A549 (cell line): ENCODE data around the gene ZNF132. TPM values are rescaled to one million over a fixed set of nuclear protein-coding genes. Genes with fewer than 3 reads are reported as not detected.

Experiments
- ATAC-seq, 2 experiments: fragments of 200-7000 bp in 1 of 2; fragments of >200 bp in 1 of 2; cut with Nextera tagmentation in 1 of 2; cut with Tn5 transposase in 1 of 2; 3 replicates each; pipeline versions ENCODE4 v1.8.0 to v1.9.1; 2018 to 2020; ENCODE audit warnings: mild to moderate bottlenecking in 1 of 2, moderate library complexity in 1 of 2
- CTCF ChIA-PET: fragments of 300-600 bp; sonication (Branson Sonifier 250); formaldehyde crosslinking; extraction: SDS; loops from one replicate; lab custom pipeline; 2021; ENCODE audit warnings: antibody characterized with exemption, inconsistent platforms; lab: Yijun Ruan, JAX
- POLR2A ChIA-PET: fragments of 350-600 bp; formaldehyde crosslinking; extraction: SDS; loops from one replicate; lab custom pipeline; 2021; ENCODE audit warnings: antibody characterized with exemption, inconsistent platforms; lab: Yijun Ruan, JAX
- DNase-seq, 2 experiments: peaks; one replicate each; pipeline versions ENCODE4 v3.0.0 to v3.0.0-alpha.2; 2011 to 2016; ENCODE audit warnings: low read depth in 1 of 2, low spot score in 1 of 2
- FAIRE-seq: peaks from 2 replicates; lab custom pipeline; 2011; peaks lifted over from hg19 to GRCh38; lab: Jason Lieb, UNC
- H3K27ac ChIP-seq, 2 experiments: fragments of >200 bp; sonication (Bioruptor Twin); formaldehyde crosslinking; 3 replicates each; pipeline ENCODE4 v1.5.1; 2016 to 2017
- H3K4me1 ChIP-seq: fragments of >200 bp; sonication (Bioruptor Twin); formaldehyde crosslinking; 3 replicates; pipeline ENCODE4 v1.6.1; 2016
- H3K4me2 ChIP-seq: fragments of >200 bp; sonication (Bioruptor Twin); formaldehyde crosslinking; 3 replicates; pipeline ENCODE4 v1.6.1; 2016
- H3K4me3 ChIP-seq: fragments of >200 bp; sonication (Bioruptor Twin); formaldehyde crosslinking; 3 replicates; pipeline ENCODE4 v1.5.1; 2016
- H3K9me3 ChIP-seq: fragments of >200 bp; sonication (Bioruptor Twin); formaldehyde crosslinking; 3 replicates; pipeline ENCODE4 v1.6.1; 2016
- ATOH8 ChIP-seq: fragments of 250-450 bp; sonication (Bioruptor Pico); IDR thresholded peaks from 2 replicates; pipeline ENCODE4 v1.5.0; 2020; ENCODE audit warnings: low read depth, mild to moderate bottlenecking, moderate library complexity
- BCL3 ChIP-seq: fragments of >200 bp; sonication (Bioruptor Twin); formaldehyde crosslinking; IDR thresholded peaks from 3 replicates; pipeline ENCODE4 v1.6.1; 2016
- BHLHE40 ChIP-seq: IDR thresholded peaks from 2 replicates; pipeline ENCODE4 v1.6.1; 2012; ENCODE audit warnings: low read depth, low read length, inconsistent platforms
- EHF ChIP-seq: fragments of 250-450 bp; sonication (Bioruptor Pico); IDR thresholded peaks from 2 replicates; pipeline ENCODE4 v1.5.0; 2020; ENCODE audit warnings: mild to moderate bottlenecking
- EHMT2 ChIP-seq: fragments of 200-600 bp; sonication (generic); IDR thresholded peaks from 2 replicates; pipeline ENCODE4 v1.6.1; 2016; ENCODE audit warnings: antibody characterized with exemption, low read depth, mild to moderate bottlenecking, moderate library complexity
- ESRRA ChIP-seq: fragments of 150-350 bp; IDR thresholded peaks from 2 replicates; pipeline ENCODE4 v1.6.1; 2014; ENCODE audit warnings: mild to moderate bottlenecking, low read length, borderline replicate concordance
- FOSB ChIP-seq: fragments of 250-450 bp; sonication (Bioruptor Pico); IDR thresholded peaks from 2 replicates; pipeline ENCODE4 v1.5.0; 2020; ENCODE audit warnings: mild to moderate bottlenecking, moderate library complexity
- FOSL2 ChIP-seq, 2 experiments: fragments of 450-650 bp in 1 of 2; fragments of >200 bp in 1 of 2; sonication (Bioruptor Twin) in 1 of 2; formaldehyde crosslinking; IDR thresholded peaks; 2 replicates each; pipeline versions ENCODE4 v1.5.0 to v1.6.1; 2016 to 2020; ENCODE audit warnings: mild to moderate bottlenecking in 1 of 2, moderate library complexity in 1 of 2
- FOXS1 ChIP-seq: fragments of 250-450 bp; sonication (Bioruptor Pico); IDR thresholded peaks from 2 replicates; pipeline ENCODE4 v1.5.0; 2020; ENCODE audit warnings: mild to moderate bottlenecking, moderate library complexity
- GATA3 ChIP-seq: IDR thresholded peaks from 2 replicates; pipeline ENCODE4 v1.6.1; 2012; ENCODE audit warnings: borderline replicate concordance
- HEYL ChIP-seq: fragments of 250-450 bp; sonication (Bioruptor Pico); IDR thresholded peaks from 2 replicates; pipeline ENCODE4 v1.8.0; 2021; ENCODE audit warnings: mild to moderate bottlenecking, moderate library complexity
- HMGXB4 ChIP-seq: fragments of 250-450 bp; sonication (Bioruptor Pico); IDR thresholded peaks from 2 replicates; pipeline ENCODE4 v1.5.0; 2021; ENCODE audit warnings: mild to moderate bottlenecking, moderate library complexity, borderline replicate concordance
- HOXA7 ChIP-seq: fragments of 250-450 bp; sonication (Bioruptor Pico); IDR thresholded peaks from 2 replicates; pipeline ENCODE4 v1.5.0; 2020; ENCODE audit warnings: mild to moderate bottlenecking, moderate library complexity
- HOXB13 ChIP-seq: fragments of 250-450 bp; sonication (Bioruptor Pico); IDR thresholded peaks from 2 replicates; pipeline ENCODE4 v1.5.0; 2020; ENCODE audit warnings: low read depth, mild to moderate bottlenecking, moderate library complexity
- JUN ChIP-seq, 2 experiments: fragments of >200 bp; sonication (Bioruptor Twin); formaldehyde crosslinking; IDR thresholded peaks; 2 replicates in 1 of 2; 3 replicates in 1 of 2; pipeline ENCODE4 v1.6.1; 2016 to 2017
- KDM1A ChIP-seq: fragments of 200-600 bp; sonication (generic); IDR thresholded peaks from 2 replicates; pipeline ENCODE4 v1.6.1; 2016; ENCODE audit warnings: low read depth, mild to moderate bottlenecking
- KDM5A ChIP-seq: fragments of 200-600 bp; sonication (generic); IDR thresholded peaks from 2 replicates; pipeline ENCODE4 v1.6.1; 2016; ENCODE audit warnings: antibody characterized with exemption, mild to moderate bottlenecking
- MYC ChIP-seq: IDR thresholded peaks from 2 replicates; pipeline ENCODE4 v1.6.1; 2012; ENCODE audit warnings: mild to moderate bottlenecking, inconsistent platforms, low read length, improper control_type of control experiment, borderline replicate concordance
- NPAS2 ChIP-seq: fragments of 250-450 bp; sonication (Bioruptor Pico); IDR thresholded peaks from 2 replicates; pipeline ENCODE4 v1.8.0; 2022; ENCODE audit warnings: mild to moderate bottlenecking, moderate library complexity, borderline replicate concordance
- NR3C1 ChIP-seq: fragments of >200 bp; sonication (Bioruptor Twin); formaldehyde crosslinking; IDR thresholded peaks from 3 replicates; pipeline ENCODE4 v1.6.1; 2017
- PHF8 ChIP-seq: fragments of 200-600 bp; sonication (generic); IDR thresholded peaks from 2 replicates; pipeline ENCODE4 v1.6.1; 2016; ENCODE audit warnings: low read depth, mild to moderate bottlenecking, antibody characterized with exemption, moderate library complexity, borderline replicate concordance
- POLR2AphosphoS2 ChIP-seq: conservative IDR thresholded peaks from 2 replicates; pipeline ENCODE4 v1.6.1; 2012; ENCODE audit warnings: low read length, improper control_type of control experiment, inconsistent platforms
- RAD21 ChIP-seq, 2 experiments: fragments of >200 bp in 1 of 2; sonication (Bioruptor Twin) in 1 of 2; formaldehyde crosslinking in 1 of 2; IDR thresholded peaks in 1 of 2; conservative IDR thresholded peaks in 1 of 2; 2 replicates in 1 of 2; 3 replicates in 1 of 2; pipeline ENCODE4 v1.6.1; 2012 to 2018; ENCODE audit warnings: inconsistent platforms in 1 of 2
- RARB ChIP-seq: fragments of 250-450 bp; sonication (Bioruptor Pico); IDR thresholded peaks from 2 replicates; pipeline ENCODE4 v1.8.0; 2021; ENCODE audit warnings: mild to moderate bottlenecking, moderate library complexity
- RCOR1 ChIP-seq: fragments of 150-350 bp; IDR thresholded peaks from 2 replicates; pipeline ENCODE4 v1.6.1; 2014; ENCODE audit warnings: antibody characterized with exemption, low read length, low read depth
- REST ChIP-seq: fragments of 200-600 bp; sonication (generic); IDR thresholded peaks from 2 replicates; pipeline ENCODE4 v1.6.1; 2016; ENCODE audit warnings: antibody characterized with exemption, mild to moderate bottlenecking, moderate library complexity
- RNF2 ChIP-seq: fragments of 200-600 bp; sonication (generic); IDR thresholded peaks from 2 replicates; pipeline ENCODE4 v1.6.1; 2016; ENCODE audit warnings: low read depth, mild to moderate bottlenecking, antibody characterized with exemption, moderate library complexity, borderline replicate concordance
- SREBF2 ChIP-seq: fragments of 450-650 bp; IDR thresholded peaks from 2 replicates; pipeline ENCODE4 v1.6.1; 2014; ENCODE audit warnings: mild to moderate bottlenecking, moderate library complexity
- ZFP36 ChIP-seq: fragments of 450-650 bp; IDR thresholded peaks from 2 replicates; pipeline ENCODE4 v1.6.1; 2014; ENCODE audit warnings: borderline replicate concordance; ENCODE audit not compliant: partially characterized antibody
- ZNF302 ChIP-seq: fragments of 250-450 bp; sonication (Bioruptor Pico); IDR thresholded peaks from 2 replicates; pipeline ENCODE4 v1.9.0; 2021; ENCODE audit warnings: inconsistent platforms, mild to moderate bottlenecking, moderate library complexity
- WGBS: methylation state at CpG from one replicate; pipeline ENCODE4 v1.1.6; 2017; ENCODE audit errors: missing lambda C conversion rate; 5-methylcytosine and 5-hydroxymethylcytosine counted together
- polyA plus RNA-seq, 4 experiments: library from polyadenylated mRNA; depleted of rRNA in 3 of 4; stranded (reverse); fragments of >200 nt; fragmentation: RNase III in 1 of 4; extraction: RNeasy Plus Mini Kit Qiagen cat#74134 plus additional on column Dnase treatment in 1 of 4; gene quantifications; 2 replicates in 3 of 4; 3 replicates in 1 of 4; pipeline ENCODE4 v1.2.3, GENCODE V29; 2011 to 2017

ZNF132 gene
- polyA plus RNA-seq, 2 of the 4 experiments (the other 2 are of a cell fraction) = 0.05 to 0.16 TPM

GRCh38 chr19:58387338-58388174, 52.4 kb downstream of the ZNF132 start:
- CTCF ChIA-PET = interaction anchor here (0.9 to 2.0 kb wide), 3 partner anchors 11 to 132 kb away, joined by 3 to 5 read pairs (median 4); partner anchors contain the start of gene ZBTB45
- FAIRE-seq (peak; percentile 68), DNase-seq (no peak), ATAC-seq (peak in 1 of 2 experiments; percentile 2; a peak in 3 of 6 replicates)
- no peaks in the 10 kb centered on the region for H3K9me3 ChIP-seq
- peak overlapping the region; percentile 99 for H3K27ac ChIP-seq
- peak overlapping the region; percentile 96 for H3K4me2 ChIP-seq
- POLR2A ChIA-PET = interaction anchor here (1.0 to 2.5 kb wide), 3 partner anchors 21 to 62 kb away, joined by 3 to 10 read pairs (median 7); partner anchors contain the start of genes ZNF497 and ZNF584
- H3K4me3 ChIP-seq = peak overlapping the region; percentile 81
- peaks cover 38% of the 10 kb centered on the region for H3K4me1 ChIP-seq
- 3% methylated on average over 39 of the region's 39 CpGs for WGBS
- TF ChIP-seq JUN (IDR thresholded peaks at IDR 0.05) (no peak; a peak in 1 of 5 replicates), NPAS2 (CRISPR knock-in tag) (no peak), RARB (no peak), RAD21 (conservative IDR thresholded peaks at IDR 0.05 in 1 of 2, IDR thresholded peaks at IDR 0.05 in 1 of 2) (no peak), GATA3 (no peak), EHF (CRISPR knock-in tag) (no peak; the same call in 1 of the 2 replicates), HOXA7 (peak; percentile 83; the same call in 1 of the 2 replicates), HEYL (CRISPR knock-in tag) (no peak), HMGXB4 (CRISPR knock-in tag) (no peak), FOXS1 (CRISPR knock-in tag) (no peak), RNF2 (no peak), KDM1A (no peak), HOXB13 (CRISPR knock-in tag) (no peak; the same call in 1 of the 2 replicates), ATOH8 (CRISPR knock-in tag) (no peak), EHMT2 (no peak), BCL3 (no peak; the same call in 2 of the 3 replicates), FOSB (CRISPR knock-in tag) (peak; percentile 24; the same call in 1 of the 2 replicates), POLR2AphosphoS2 (no peak), BHLHE40 (no peak), KDM5A (no peak), SREBF2 (no peak), ZNF302 (CRISPR knock-in tag) (no peak), REST (peak; percentile 39), ESRRA (no peak), FOSL2 (IDR thresholded peaks at IDR 0.05) (no peak), FOSL2 (CRISPR knock-in tag; IDR thresholded peaks at IDR 0.05) (no peak), RCOR1 (no peak), PHF8 (peak; percentile 96; the same call in 1 of the 2 replicates), NR3C1 (no peak), ZFP36 (no peak), MYC (no peak)
